NCI-H774 (cell line): Measurements from ENCODE around the gene SORT1.

ENCODE experiments used
- DNase-seq: peaks from one replicate; lab custom pipeline; 2025; lab: John Stamatoyannopoulos, UW

The SORT1 gene

GRCh38 chr1:109261578-109261977 is 136.1 kb downstream of the SORT1 start:
- DNase-seq: no peak

- no peak for DNase-seq
These were observed 136.7 kb downstream of the SORT1 start for GRCh38 chr1:109261006-109261405.

GRCh38 chr1:109259674-109260557 is 137.8 kb downstream of the SORT1 start:
- DNase-seq: no peak
